T-helper 1 cell (primary cell): ENCODE results near the gene TDRD1.

Experiments used
- DNase-seq, 5 donors: peaks; one replicate each; pipeline ENCODE4 v3.0.0-alpha.2; 2012 to 2020

TDRD1 gene

GRCh38 chr10:114176511-114176910 is 2.6 kb upstream of the TDRD1 start:
- DNase-seq: no peak

GRCh38 chr10:114179747-114180146 is 594 bp downstream of the TDRD1 start:
- DNase-seq: no peak

DNA sequence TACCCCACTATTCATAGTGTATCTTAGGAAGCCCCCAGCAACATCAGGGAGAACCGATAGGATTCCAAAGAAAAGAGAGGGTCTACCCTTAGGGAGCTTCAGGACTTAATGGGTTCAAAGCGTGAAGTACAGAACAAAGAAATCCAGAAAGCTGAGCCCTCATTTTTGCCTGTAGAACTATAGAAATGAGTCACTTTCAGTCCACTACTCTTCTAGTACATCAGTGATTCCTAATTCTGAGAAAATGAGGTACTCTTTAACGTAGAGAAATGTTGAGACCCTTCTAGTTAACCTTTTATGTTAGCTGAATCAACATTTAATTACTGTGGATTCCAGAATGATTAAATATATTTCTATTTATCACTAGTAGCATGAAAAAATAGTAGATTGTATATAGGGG is 1.8 kb downstream of the TDRD1 start:
- DNase-seq: no peak

DNA sequence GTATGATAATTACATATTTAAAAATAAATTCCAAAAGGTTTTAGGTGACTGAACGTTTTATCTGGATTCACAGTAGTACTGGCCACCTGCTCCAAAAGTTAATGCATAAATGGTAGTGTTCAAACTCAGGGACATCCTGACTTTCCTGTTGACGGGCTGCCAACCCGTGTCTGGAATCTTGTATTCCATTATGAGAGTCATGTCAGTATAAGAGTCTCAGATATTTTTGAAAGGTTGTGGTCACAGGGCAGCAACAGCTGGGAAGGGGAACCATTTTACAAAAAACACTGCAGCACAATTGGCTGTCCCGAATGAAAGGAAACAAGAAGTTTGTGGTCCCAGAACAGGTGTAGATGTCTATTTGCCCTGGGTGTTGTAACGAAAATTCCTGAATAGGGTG is 2.8 kb downstream of the TDRD1 start:
- DNase-seq: no peak

GRCh38 chr10:114183563-114183962 is 4.4 kb downstream of the TDRD1 start:
- no peak for DNase-seq

DNA sequence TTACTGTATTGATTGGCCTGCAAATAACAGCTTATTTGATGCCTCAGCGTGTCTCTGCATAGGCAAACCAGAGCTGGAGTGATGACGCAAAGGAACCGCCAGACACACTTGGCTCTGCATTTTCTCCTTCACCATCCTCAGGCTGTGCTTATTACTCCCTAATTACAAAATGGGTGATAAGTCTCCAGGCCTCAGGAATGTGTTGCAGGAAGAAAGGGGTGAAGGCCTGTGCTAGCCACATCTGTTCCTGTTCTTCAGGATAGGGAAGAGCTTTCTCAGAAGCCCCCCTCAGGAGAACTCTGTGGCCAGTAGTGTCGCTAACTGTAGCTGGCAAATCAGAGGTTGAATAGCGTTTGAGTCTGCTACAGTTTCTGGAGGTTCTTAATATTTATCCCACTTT is 5.1 kb downstream of the TDRD1 start:
- no peak for DNase-seq

DNA sequence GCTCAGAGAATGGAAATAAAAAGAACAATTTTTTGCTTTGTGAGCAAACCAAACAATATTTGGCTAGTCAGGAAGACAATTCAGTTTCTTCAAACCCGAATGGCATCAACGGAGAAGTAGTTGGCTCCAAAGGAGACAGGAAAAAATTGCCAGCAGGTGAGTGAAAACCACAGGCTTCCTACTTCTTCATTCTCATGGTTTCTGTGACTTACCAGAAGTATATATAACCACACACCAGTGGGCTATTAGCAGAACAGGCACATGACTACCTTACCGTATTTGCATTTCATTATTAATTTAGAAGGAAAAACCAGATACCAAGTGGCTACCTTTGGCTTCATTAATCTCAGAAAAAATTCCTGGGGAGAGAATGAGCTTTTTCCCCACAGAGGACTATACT is 8.8 kb downstream of the TDRD1 start:
- no peak for DNase-seq

GRCh38 chr10:114188900-114189299 is 9.7 kb downstream of the TDRD1 start:
- DNase-seq: no peak

DNA sequence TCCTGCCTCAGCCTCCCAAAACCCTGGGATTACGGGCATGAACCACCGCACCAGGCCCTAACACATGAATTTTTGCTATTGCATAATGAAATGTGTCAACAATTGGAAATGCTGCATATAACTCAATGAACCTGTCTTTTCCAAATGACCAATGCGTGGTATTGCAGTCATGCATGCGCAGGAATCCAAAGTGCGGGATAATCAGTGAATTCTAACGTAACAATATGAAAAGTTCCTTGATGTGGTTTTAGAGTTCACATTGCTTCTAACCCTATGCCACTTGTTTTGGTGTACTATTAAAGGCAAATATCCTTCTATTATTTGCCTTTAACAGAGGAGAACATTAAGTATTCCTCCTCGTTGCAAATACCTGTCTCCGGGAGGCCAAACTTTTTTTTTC is 10.5 kb downstream of the TDRD1 start:
- no peak for DNase-seq

DNA sequence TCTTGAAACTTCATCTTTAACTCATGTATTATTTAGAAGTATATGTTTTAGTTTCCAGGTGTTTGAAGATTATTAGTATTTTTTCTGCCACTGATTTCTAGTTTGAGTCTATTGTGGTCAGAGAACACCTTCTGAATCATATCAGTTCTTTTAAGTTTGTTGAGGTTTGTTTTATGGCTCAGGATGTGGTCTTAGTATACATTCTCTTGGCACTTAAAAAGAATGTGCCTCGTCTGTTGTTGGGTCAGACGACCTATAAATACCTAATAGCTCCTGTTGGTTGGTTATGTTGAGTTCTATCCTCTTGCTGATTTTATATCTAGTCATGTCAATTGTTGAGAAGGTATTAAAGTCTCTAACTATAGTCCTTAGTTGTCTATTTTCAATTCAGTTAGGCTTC is 15.9 kb downstream of the TDRD1 start:
- peak in 1 of 5 donors; percentile 45 for DNase-seq

GRCh38 chr10:114199239-114199638 is 20.1 kb downstream of the TDRD1 start:
- no peak for DNase-seq

DNA sequence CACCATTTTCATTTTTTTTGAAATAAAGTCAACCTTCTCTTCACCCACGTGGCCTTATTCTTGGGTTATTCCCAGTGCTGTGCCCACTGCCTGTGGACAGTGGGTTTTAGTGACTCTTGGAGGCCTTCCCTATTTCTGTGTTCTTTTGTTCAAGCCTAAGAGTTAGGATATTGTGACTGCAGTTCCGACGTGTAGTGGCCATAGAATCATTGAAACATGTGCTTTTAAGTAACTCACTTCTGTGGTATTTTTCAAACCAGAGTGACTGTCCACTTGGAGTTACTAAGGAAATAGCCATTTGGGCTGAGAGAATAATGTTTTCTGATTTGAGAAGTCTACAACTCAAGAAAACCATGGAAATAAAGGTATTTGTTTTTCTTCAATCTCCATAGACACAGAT is 23.7 kb downstream of the TDRD1 start:
- no peak for DNase-seq

DNA sequence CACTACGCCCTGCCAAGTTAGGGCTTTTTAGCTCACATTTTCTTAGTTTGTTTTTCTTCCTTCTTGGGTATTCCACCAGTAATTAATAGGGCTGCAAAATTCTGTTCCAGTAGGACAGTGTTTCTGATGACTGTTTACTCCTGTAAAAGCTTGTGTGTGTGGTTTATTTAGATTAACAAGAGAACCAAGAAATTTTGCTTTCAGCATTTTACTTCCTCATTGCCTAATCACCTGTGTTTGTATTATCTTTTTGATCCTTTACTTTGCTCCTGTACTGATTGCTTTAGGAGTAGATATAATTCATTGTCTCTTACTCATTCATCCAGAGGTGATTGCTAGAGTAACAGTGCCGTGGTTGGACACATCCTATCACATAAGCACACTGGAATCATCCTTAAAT is 27.7 kb downstream of the TDRD1 start:
- DNase-seq: no peak

DNA sequence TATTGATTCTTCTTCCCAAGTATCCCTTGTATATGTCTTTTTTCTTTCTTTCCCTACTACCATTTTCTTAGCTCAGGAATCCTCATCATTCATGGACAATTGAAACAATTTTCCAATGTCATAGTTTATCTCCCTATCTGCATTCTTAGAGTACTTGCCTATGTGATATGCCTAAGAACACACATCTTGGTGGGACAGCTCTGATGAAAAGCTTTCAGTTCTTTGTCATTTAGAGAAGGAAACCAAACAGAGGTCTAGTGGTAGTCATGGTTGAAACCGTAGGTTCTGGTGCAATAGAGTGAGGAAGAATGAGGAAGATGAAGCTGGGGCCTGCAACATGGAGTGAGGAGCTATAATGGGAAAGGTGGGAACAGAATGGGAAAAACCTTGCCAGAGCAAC is 28.2 kb downstream of the TDRD1 start:
- no peak for DNase-seq

GRCh38 chr10:114208351-114208750 is 29.2 kb downstream of the TDRD1 start:
- DNase-seq: no peak

- no peak for DNase-seq
Observed at GRCh38 chr10:114212153-114212552, 33.0 kb downstream of the TDRD1 start.

- DNase-seq: no peak
Observed at GRCh38 chr10:114215033-114215432, 35.9 kb downstream of the TDRD1 start.

GRCh38 chr10:114220281-114220680 is 41.1 kb downstream of the TDRD1 start:
- DNase-seq: no peak

DNA sequence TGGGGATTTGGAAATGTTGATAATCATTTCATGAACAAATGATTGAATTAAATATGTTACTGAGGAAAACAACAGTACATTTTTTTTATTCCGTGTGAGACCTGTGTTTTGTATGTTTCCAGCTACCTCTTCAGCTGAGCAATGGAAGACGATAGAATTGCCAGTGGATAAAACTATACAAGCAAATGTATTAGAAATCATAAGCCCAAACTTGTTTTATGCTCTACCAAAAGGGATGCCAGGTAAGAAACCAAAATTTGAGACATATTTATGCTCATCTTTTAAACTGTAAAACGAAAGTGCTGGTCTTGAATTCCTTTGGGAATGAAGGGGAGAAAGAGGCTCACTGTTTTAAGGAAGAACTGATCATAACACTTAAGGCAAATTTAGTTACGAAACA is 42.1 kb downstream of the TDRD1 start:
- no peak for DNase-seq

GRCh38 chr10:114223066-114223465 is 43.9 kb downstream of the TDRD1 start:
- no peak for DNase-seq

DNA sequence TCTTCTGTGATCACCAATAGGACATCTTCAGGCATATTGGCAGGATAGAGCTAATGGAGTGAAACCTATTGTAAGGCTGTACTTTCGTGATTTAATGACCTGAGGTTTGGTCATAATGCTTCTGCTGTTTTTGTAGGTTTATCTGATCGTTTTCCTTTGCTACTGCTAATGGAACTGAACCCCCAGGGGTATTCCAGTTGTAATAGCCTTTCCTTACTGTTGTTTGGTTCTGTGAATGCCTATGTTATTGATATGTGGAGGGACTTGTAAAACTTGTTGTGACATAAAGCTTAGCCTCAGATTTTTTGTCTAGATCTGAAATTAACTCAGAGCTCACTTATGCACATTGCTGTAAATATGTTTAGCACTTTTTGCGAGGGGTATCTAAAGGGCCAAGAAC is 49.0 kb downstream of the TDRD1 start:
- DNase-seq: no peak

DNA sequence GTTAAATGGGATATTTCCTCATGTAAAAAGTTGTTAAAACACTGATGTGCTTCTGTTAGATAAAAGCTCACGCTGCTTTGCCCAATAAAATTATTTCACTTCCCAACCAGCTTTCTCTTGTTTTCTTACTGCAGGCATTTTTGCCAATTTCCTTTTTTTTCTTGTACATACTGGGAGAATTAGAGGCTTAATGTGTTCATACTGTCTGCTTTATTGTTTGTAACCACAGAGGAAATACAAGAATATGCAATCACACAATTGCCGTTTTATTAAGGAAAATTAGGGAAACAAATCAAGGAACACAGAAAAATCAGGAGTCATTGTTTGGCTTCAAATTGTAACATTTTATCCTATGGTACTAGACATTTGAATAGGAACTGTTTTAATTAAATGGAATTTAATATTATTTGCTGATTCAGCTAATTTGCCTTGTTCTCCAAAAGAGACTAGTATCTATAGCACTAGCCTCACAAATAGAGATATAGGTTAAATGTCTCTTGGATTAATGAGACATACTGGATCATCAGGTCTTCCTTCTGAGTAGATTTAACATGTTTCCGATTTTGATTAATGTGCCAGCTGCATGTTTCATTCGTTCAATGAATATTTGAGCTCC is 53.5 kb downstream of the TDRD1 start:
- no peak for DNase-seq

DNA sequence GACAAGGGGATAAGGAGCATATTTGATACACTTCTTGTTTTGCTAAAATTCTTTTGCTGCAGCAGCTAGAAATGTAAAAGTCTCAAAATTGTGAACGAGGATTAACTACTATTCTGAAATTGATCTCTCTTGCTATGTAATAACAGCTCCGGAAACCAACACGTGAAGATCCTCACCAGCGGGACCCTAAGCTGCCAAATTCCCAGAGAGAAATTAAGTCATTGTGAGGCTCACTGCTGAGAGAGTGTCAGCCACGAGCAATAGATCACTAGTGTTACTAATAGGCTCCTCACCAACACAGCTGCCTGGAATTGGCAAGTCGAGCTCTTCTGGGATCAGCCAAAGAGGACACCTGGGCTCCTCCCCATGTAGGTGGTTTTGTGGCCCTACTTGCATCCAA is 54.3 kb downstream of the TDRD1 start:
- no peak for DNase-seq

DNA sequence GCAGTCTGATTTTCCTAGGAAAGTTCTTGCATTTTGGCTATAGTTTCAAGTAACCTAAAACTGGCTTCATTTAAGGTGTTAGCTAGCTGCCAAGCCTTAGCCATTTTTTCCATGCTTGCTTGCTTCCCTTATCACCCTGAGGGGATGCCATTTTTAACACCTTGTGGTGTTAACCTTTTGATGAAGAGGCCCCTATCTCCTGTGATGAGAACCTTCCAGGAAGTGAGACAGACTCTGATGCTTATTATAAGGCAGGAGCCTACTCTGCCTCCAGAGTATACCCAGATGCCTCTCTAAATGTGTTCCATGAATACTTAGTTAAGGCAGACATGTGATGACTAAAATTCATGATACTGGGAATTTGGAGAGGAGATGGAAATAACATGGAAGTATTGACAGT is 55.0 kb downstream of the TDRD1 start:
- no peak for DNase-seq

- peak in 1 of 5 donors; percentile 14 for DNase-seq
Observed at GRCh38 chr10:114239117-114239993, 60.2 kb downstream of the TDRD1 start, which contains the start of gene VWA2. TSS of gene VWA2 (plus strand) at chr10:114239254. CDS start at chr10:114248714, 9,460 bp downstream.
